NT2/D1 (cell line): ENCODE measurements around the gene HOXB5.

Source experiments
- SUZ12 ChIP-seq: IDR thresholded peaks from 2 replicates; pipeline ENCODE4 v1.6.1; 2011; ENCODE audit not compliant: insufficient read length, insufficient read depth; ENCODE audit errors: extremely low read depth
- YY1 ChIP-seq: IDR thresholded peaks from 2 replicates; pipeline ENCODE4 v1.6.1; 2011; ENCODE audit not compliant: insufficient read length, insufficient read depth
- ZNF274 ChIP-seq: IDR thresholded peaks from 2 replicates; pipeline ENCODE4 v1.6.1; 2011; ENCODE audit warnings: mild to moderate bottlenecking, low read depth, low read length

DNA sequence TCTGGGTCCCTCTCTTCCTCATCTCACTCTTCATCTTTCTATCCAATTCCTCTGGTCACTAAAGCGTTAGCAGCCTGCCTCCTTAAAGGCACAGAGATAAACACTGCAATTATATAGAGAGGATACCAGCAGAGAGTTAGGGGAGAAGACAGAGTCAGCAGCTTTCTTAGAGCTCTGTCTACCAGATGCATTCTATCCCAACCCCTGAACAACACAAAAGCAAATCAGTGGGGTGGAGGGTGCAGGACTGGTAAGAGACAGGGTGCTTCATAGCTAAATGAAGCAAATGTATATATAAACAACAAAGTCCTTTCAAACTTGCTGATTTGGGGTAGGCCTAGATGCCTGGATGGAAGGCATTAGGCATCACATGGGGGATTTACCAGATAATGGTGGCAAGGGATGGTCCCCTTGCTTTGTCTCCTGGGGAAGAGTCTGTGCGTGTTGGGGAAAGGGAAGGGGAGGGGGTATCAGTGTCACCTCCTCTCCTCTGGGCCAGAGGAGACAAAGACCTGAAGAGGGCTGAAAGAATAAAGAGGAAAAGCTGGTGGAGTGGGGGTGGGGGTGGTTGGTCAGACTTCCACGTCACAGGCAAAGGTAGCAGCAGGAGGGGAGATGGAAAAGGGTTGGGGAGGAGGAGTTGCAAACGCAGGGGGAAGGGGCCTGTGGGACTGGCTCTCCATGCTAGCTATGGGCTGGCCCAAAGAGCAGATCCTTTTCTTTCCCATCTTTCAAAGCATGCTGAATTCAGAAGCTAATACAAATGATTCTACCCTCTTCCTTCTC, 27.5 kb downstream of the HOXB5 start:
- TF ChIP-seq ZNF274 (no peak), SUZ12 (no peak), YY1 (no peak)
